HG03575 (cell line): ENCODE measurements around the gene AMDHD2.
"Not testable (repeated sequence)": the region's sequence is repeated elsewhere in the genome, so short reads cannot be mapped to it uniquely, and the experiment has no call there.

Source experiments
- ATAC-seq: cut with Tn5 transposase; IDR thresholded peaks from one replicate; pipeline ENCODE4 v1.9.1; 2021; ENCODE audit not compliant: unreplicated experiment, insufficient number of reproducible peaks, low FRiP score; ENCODE audit errors: extremely low read depth

Gene AMDHD2

GRCh38 chr16:2529961-2530628 is 9.9 kb downstream of the AMDHD2 start:
- no peak for ATAC-seq

- ATAC-seq: no peak
Observed at GRCh38 chr16:2530629-2531318, 10.6 kb downstream of the AMDHD2 start.

GRCh38 chr16:2531371-2531695 is 11.2 kb downstream of the AMDHD2 start, which contains the start of gene CEMP1:
Gene CEMP1 (minus strand): TSS chr16:2531408. CDS start chr16:2531073, 335 bp downstream.
- no peak for ATAC-seq

- ATAC-seq: no peak
Observed at GRCh38 chr16:2531696-2532493, 11.7 kb downstream of the AMDHD2 start.

- ATAC-seq: no peak
Observed at GRCh38 chr16:2532494-2533141, 12.4 kb downstream of the AMDHD2 start.

GRCh38 chr16:2533142-2533755 is 13.1 kb downstream of the AMDHD2 start:
- not testable (repeated sequence) for ATAC-seq

- ATAC-seq: no peak
Observed at GRCh38 chr16:2533912-2534311, 13.7 kb downstream of the AMDHD2 start.

- not testable (repeated sequence) for ATAC-seq
Observed at GRCh38 chr16:2534335-2534734, 14.2 kb downstream of the AMDHD2 start.

- ATAC-seq: no peak
Observed at GRCh38 chr16:2535625-2536013, 15.4 kb downstream of the AMDHD2 start.

- peak; percentile 44 for ATAC-seq
Observed at GRCh38 chr16:2537451-2538379, 17.5 kb downstream of the AMDHD2 start, which contains the start of gene PDPK1. Gene PDPK1 (plus strand): TSS chr16:2538021. CDS start chr16:2538113, 92 bp downstream.

- not testable (repeated sequence) for ATAC-seq
Observed at GRCh38 chr16:2539192-2539844, 19.1 kb downstream of the AMDHD2 start.

GRCh38 chr16:2539845-2540458 is 19.8 kb downstream of the AMDHD2 start:
- ATAC-seq: not testable (repeated sequence)

GRCh38 chr16:2540912-2541311 is 20.7 kb downstream of the AMDHD2 start:
- ATAC-seq: not testable (repeated sequence)

- ATAC-seq: not testable (repeated sequence)
Observed at GRCh38 chr16:2541409-2541808, 21.2 kb downstream of the AMDHD2 start.

- ATAC-seq: not testable (repeated sequence)
Observed at GRCh38 chr16:2543771-2544170, 23.6 kb downstream of the AMDHD2 start.

- ATAC-seq: not testable (repeated sequence)
Observed at GRCh38 chr16:2550283-2550878, 30.2 kb downstream of the AMDHD2 start.
